GM21723 (cell line): Measurements from ENCODE around the gene HIF3A.

ENCODE experiments used
- ATAC-seq: cut with Tn5 transposase; IDR thresholded peaks from one replicate; pipeline ENCODE4 v1.9.1; 2021; ENCODE audit warnings: mild to moderate bottlenecking, moderate library complexity; ENCODE audit not compliant: unreplicated experiment

The HIF3A gene

GRCh38 chr19:46381346-46381745 lies 84.5 kb downstream of the HIF3A start:
- ATAC-seq: no peak

GRCh38 chr19:46381756-46382345 lies 85.0 kb downstream of the HIF3A start:
- no peak for ATAC-seq

GRCh38 chr19:46383171-46383815 lies 86.5 kb downstream of the HIF3A start:
- ATAC-seq: no peak

- no peak for ATAC-seq
Observed at GRCh38 chr19:46383846-46384245, 87.0 kb downstream of the HIF3A start.

GRCh38 chr19:46384396-46384795 lies 87.6 kb downstream of the HIF3A start:
- no peak for ATAC-seq

- no peak for ATAC-seq
Observed at GRCh38 chr19:46385636-46386035, 88.8 kb downstream of the HIF3A start.

GRCh38 chr19:46386151-46386550 lies 89.3 kb downstream of the HIF3A start:
- ATAC-seq: no peak

- ATAC-seq: no peak
Observed at GRCh38 chr19:46386996-46387712, 90.3 kb downstream of the HIF3A start.

GRCh38 chr19:46387713-46388130 lies 90.9 kb downstream of the HIF3A start:
- ATAC-seq: no peak

- no peak for ATAC-seq
Observed at GRCh38 chr19:46388311-46389095, 91.7 kb downstream of the HIF3A start.

GRCh38 chr19:46390121-46390858 lies 93.4 kb downstream of the HIF3A start:
- ATAC-seq: no peak

- ATAC-seq: no peak
Observed at GRCh38 chr19:46390866-46391265, 94.0 kb downstream of the HIF3A start.

GRCh38 chr19:46391296-46392251 lies 94.7 kb downstream of the HIF3A start:
- no peak for ATAC-seq

- ATAC-seq: no peak
Observed at GRCh38 chr19:46392252-46392801, 95.5 kb downstream of the HIF3A start.

- ATAC-seq: no peak
Observed at GRCh38 chr19:46392837-46393236, 96.0 kb downstream of the HIF3A start.
